DMS114 treated with DMSO at 0.1 percent for 48 hours (cell line): ENCODE data around the gene MYOM1.

Experiments used
- DNase-seq: peaks from one replicate; lab custom pipeline; 2025; ENCODE audit not compliant: unreplicated experiment; lab: John Stamatoyannopoulos, UW

The MYOM1 gene

DNA sequence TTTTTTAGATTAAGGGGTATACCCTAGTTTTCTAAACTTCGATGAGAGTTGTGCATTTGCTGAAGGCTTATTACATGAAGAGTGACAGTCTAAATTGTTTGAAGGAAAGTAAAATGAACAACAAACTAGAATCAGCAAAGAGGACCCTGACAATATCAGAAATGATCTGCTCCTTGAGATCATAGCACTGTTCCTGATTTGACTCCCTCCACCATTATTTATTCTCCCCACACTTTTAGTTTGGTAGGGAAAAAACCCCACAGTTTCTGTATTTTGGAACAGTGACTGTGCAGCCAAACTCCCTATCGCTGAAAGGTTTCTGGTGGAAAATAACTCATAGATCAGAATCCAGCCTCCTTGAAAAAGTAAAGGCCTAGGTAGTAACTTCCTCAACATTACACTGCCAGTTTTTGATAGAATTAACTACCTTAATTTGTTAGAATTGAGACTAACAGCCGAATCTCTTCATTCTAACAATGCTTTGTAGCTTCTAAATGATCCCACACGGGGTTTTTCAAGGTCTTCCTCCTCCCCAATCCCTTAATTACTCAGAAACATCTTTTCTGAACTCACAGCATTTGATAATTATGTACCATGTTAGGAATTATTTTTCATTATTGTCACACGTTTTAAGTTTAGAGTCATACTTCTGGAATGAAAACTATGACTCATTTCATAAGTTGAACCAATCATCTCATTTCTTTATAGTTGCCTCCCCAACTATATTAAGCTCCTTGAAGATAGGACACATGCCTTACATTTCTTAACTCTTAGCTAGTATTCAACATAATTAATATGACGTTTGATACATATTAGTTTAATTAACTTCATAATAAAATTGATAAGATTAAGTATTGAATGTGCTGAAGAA is 30.7 kb upstream of the MYOM1 start:
- DNase-seq = no peak

GRCh38 chr18:3248658-3249359 is 29.0 kb upstream of the MYOM1 start:
- DNase-seq = peak; percentile 45

DNA sequence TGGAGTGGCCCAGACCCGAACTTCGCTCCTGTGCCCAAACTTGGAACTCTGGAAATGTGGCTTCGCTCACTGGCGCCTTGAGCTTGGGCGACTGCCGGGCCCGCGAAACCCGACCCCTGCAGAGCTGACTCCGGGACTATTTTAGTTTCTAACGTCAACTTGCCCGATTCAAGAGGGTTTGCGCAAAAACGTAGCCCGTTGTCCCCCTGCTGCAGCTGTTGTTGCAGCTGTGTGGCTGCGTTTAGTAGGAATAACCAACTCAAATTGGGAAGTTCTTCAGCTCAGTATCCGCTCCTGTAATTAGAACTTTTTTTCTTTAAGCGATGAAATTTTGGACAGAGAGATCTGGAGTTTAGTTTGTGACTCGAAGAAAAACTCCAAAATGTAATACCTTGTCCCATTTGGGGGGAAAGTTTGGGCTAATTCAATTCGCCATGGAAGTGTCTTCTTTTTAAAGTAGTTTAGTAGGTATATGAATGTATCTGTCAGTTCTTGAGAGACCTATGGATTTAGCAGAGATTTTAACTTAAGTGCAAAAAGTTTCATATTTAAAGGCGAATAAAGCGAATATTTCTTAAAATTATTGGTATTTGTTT is 28.4 kb upstream of the MYOM1 start:
- peak; percentile 25 for DNase-seq

DNA sequence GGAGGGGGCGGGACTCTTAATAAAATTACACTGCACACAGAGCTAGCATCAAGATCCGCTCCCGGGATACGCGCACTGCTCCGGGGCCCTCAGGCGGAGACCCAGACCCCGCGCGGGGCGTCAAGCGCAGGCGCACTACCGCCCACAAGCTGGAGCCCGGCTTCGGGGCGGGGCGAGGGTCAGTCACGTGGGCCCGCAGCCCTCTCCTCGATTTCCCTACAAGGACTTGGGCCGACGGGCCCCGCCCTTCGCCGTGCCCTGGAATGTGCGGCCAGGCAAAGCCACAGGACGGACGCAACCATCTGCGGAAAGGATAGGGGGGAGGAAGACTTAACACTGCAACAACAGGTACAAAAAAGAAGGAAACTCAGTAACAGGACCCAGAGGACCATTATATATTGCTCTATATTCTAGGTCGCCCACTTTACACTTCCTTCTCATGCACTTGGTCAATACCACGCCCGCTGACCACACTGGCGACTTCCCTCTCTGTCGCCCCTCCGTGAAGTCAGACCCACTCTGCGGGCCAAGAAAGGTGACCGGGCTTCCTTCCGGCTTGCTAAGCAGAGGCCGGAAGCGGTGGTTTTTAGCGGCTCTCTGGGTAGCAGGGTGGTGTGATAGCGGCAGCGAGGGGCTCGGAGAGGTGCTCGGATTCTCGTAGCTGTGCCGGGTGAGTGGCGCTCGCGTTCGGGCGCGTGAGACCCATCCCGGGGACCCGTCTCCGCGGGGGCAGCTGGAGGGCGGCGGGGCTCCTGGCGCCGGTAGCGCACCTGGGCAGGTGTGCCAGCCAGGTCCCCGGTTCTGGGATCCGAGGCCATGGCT is 27.7 kb upstream of the MYOM1 start, which contains the start of gene MYL12A:
MYL12A (plus strand) TSS at position 562 of the 822 bp plus-strand sequence. CDS start 5,447 bp downstream, outside the sequence.
- DNase-seq = peak; percentile 95

DNA sequence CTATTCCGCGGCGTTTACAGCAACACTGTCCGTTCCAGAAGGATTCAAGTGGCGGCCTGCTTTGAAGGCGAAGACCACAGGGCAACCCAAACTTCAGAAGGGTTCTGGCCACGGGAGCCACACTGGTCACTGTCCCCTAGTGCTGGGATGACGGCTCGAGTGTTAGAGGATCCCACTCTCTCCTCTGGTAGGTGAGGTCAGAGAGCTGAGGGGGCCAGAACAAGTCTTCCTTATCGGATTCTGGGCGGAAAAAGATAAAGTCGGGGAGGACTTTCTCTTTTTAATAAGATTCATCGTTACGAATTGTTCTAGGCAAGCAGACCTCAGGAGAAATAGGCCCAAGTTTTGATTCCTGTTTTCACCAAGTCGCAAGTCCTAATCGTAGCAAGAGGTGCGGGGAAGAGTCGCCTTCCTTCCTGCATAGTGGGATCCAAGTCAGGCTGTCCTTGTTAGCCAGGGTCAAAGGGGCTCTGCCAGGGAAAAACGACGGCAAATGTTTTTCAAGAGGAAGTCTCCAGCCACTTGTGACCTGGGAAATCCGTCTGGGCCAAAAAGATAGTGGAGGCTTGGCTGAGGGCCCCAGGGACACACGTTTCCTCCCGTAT is 27.0 kb upstream of the MYOM1 start:
- no peak for DNase-seq

DNA sequence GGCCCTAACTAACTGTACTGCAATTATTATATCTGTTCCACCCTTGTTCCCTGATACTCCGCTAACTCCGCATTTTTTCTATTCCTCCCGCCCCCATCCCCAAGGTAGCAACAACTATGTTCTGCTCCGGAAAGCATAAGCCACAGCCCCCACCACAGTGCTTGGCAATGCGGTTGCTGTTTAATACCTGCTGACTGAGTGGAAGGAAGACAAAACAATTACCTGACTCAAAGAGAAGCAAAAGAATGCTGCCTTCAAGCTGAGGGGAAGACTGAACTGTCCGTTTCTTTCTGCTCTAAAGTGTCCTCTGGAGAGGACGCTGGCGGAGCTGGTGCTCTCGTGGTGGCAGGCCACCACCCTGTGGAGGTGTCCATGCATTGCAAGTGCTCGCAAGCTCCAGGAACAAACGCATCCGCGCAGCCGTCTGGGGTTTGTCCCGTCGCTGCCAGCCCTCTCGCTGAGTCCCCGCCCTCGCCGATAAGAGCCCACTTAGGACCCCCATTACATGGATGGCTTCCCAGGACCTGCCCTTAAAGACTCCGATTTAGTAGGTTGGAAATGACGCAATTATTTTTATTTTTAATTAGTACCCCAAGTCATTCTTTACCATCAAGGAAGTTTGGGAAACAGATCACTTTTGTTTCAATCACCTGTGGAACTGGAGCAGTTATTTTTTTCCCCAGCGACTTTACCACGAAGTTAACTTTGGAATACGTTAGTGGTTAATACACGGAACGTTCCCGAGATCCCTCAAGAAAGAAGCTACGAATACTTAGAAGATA is 26.3 kb upstream of the MYOM1 start:
- DNase-seq = peak; percentile 82

DNA sequence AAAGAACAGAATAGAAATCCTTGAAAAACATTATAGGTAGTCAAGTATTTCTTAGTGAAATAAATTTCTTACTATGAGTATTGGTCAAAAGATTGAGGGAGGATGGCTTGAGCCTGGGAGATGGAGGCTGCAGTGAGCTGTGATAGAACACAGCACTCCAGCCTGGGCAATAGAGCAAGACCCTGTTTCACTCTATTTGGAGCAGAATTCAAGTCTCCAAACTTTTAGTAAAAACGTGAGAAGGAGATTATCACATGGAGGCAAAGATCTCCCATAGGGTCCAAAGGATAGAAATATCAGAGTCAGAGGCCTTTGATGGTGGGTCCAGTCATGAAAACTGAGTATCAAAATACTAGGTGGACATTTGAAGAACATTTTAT is 25.4 kb upstream of the MYOM1 start:
- no peak for DNase-seq

DNA sequence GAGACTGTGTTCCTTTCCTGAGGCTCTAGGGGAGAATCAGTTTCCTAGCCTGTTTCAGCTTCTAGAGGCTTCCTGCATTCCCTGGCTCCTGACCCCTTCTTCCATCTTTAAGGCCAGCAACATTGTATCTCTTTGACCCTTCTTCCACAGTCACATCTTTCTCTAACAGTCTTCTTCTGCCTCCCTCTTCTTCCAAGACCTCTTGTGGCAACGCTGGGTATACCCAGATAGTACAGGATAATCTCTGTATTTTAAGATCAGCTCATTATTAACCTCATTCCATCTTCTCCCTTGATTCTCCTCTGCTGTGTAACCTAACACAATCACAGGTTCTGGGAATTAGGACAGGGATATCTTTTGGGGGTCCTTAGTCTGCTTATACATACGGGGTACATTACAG is 19.0 kb upstream of the MYOM1 start:
- no peak for DNase-seq

GRCh38 chr18:3236470-3236869 is 16.7 kb upstream of the MYOM1 start:
- DNase-seq = no peak

DNA sequence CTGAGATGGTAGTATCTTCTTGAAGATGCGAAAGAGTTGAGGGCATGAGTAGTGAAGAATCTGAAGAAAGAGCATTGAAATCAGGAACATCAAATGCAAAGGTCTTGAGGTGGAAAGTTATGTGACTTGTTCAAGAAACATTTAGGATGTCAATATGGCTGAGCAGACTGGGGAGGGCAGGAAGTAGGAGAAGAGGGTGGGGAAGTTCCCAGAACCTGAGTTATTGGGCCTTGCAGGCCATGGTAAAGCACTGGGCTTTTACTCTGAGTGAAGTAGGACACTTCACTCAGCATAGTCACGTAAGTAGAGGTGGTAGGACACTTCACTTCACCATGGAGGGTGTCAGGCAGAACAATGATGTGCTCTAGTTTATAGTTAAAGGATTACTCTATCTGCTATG is 16.1 kb upstream of the MYOM1 start:
- DNase-seq = no peak

DNA sequence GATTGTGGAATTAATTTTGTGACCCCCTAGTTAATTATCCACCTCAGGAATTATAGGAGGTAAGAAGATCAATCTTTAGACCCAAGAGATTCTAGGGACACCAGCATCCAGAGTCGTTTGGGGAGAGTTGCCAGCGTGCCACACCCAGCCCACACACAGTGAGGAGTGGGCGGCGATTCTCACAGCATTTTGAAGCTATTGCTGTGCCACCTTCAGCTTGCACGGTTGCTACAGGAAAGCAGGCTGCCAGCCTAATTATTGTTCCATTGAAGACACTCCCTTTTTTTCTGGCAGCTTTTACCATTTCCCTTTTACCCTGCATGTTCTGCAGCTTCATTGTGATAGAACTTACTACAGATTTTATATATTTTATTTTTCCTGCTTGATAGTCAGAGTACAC is 14.7 kb upstream of the MYOM1 start:
- no peak for DNase-seq

- DNase-seq = no peak
Observed at GRCh38 chr18:3233433-3234168, 13.8 kb upstream of the MYOM1 start.

DNA sequence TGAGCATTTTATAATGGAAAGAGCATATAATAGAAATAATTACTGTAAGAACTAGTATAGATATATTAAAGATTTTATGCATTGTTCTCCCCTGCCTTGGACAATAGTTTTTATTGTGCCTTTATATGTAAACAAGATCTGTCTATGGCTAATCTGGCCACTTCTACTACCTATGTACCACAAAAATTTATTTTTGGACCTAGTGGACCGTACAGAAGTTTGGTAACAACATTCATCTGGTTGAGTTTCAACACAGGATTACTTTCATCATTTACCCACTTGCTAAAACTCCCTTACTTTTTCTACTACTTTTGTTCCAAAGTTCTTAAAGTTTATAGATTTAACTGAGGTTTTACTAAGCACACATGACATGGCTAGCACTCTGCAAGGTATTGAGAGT is 13.2 kb upstream of the MYOM1 start:
- DNase-seq = no peak

GRCh38 chr18:3230401-3231334 is 10.9 kb upstream of the MYOM1 start:
- DNase-seq = no peak

GRCh38 chr18:3226048-3226447 is 6.3 kb upstream of the MYOM1 start:
- no peak for DNase-seq

DNA sequence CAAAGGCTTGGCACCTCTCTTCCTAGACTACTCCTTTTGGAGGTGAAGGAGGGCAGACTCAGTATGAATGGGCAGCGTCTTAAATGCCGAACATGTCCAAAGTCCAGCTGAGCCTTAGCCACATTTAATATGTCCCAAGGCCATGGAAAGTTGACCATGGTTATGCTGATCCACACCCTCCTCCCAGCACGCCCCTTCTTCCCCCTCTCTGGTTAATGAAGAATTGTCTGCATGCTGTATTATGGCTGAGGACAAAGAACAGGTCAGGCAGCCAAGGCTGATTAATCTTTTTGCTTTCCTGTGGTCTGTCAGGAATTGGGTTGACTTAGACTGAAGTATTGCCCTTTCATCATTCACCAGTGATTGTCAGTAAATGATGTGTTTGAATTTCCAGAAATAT is 5.8 kb upstream of the MYOM1 start:
- no peak for DNase-seq

GRCh38 chr18:3224223-3224622 is 4.5 kb upstream of the MYOM1 start:
- no peak for DNase-seq

DNA sequence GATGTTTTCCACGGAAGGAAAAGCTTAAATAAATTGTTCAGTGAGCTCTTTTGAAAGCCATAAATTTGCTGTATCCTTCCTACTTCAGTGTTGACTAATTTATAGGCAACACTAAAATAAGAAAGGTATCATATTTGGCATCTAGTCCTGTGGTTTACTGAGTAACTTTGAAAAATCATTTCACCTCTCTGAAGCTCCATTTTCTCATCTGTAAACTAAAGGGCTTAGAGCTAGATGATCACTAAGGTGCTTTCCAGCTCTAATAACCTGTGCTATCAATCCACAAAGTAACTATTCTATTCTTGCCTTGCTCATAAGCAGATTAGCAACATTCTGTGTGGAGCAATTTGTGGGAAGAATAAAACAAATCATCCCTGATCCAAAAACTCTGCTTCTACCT is 3.6 kb upstream of the MYOM1 start:
- no peak for DNase-seq
